Fibroblast of lung (primary cell): ENCODE data around the gene SNRPD3.

Experiments
- CTCF ChIP-seq, 2 donors: IDR thresholded peaks in 1 of 2; conservative IDR thresholded peaks in 1 of 2; 1 replicate in 1 of 2; 2 replicates in 1 of 2; pipeline ENCODE4 v1.5.1; 2011 to 2012; ENCODE audit warnings: low read length in 2 of 2, control low read depth in 1 of 2, inconsistent platforms in 1 of 2, low read depth in 1 of 2, mild to moderate bottlenecking in 1 of 2
- EZH2 ChIP-seq: IDR thresholded peaks from 2 replicates; pipeline ENCODE4 v1.5.1; 2012; ENCODE audit warnings: low read length, control low read depth, mild to moderate bottlenecking; ENCODE audit errors: missing control alignments

- TF ChIP-seq CTCF (conservative IDR thresholded peaks at IDR 0.05 in 1 of 2, IDR thresholded peaks at IDR 0.05 in 1 of 2; ENCODE audit: low read depth in 1 of 2, low read length in 2 of 2), result no peak
- TF ChIP-seq EZH2, result no peak
These were observed 33.8 kb downstream of the SNRPD3 start for GRCh38 chr22:24589518-24590030.
